Hepatocyte (in vitro differentiated cells): ENCODE measurements around the gene SLC30A9.

Experiments used
- CTCF ChIP-seq: fragments of 200-600 bp; sonication (generic); IDR thresholded peaks from 2 replicates; pipeline ENCODE4 v1.5.1; 2016; ENCODE audit warnings: antibody characterized with exemption, mild to moderate bottlenecking; ENCODE audit not compliant: poor library complexity
- EZH2 ChIP-seq: fragments of 200-600 bp; sonication (generic); IDR thresholded peaks from 2 replicates; pipeline ENCODE4 v1.6.1; 2016; ENCODE audit warnings: antibody characterized with exemption, mild to moderate bottlenecking, borderline replicate concordance

- TF ChIP-seq CTCF = no peak
- TF ChIP-seq EZH2 = no peak
These were observed 17.9 kb downstream of the SLC30A9 start for GRCh38 chr4:42008011-42008786.
